T follicular helper cell (primary cell): ENCODE measurements around the gene POLR3A.

ENCODE experiments used
- DNase-seq: peaks from one replicate; pipeline ENCODE4 v3.0.0-alpha.2; 2020; ENCODE audit warnings: low read depth

POLR3A gene

DNA sequence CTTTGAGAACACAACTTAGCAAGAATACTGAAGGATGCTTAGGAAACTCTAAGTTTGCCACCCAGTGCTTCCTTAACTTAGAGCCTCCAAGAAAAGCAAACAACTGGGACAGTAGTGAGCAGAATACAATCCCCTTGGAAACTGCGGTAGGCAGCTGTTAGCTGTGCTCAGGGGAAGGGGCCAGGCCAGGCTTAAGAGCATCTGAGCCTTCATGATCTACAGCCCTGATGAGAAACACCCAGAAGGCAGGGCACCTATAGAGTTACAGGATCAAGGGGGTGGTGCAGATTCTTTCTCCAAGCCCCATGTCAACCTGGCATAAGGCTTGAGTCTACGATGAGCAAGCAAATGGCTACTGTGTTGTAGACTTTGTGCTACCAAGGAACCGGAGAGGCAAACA lies 51.4 kb downstream of the POLR3A start:
- DNase-seq, result no peak

DNA sequence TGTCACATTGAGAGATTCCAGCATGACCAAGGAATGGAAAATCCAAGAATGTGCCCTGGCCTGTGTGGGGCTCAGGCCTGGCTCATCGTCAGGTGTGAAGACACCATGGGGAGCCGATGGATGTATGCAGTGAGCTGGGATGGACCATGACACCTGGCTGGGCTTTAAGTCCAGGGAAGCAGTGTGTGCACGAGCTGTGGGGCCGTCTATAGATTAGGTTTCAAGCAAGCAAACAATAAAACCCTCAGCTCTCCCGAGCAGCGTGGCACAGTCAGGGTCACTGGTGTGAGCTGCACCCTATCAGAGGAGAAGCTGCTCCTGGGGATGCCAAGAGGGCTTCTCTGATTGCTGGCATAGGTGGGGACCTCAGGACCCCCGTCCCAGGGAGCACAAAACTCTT lies 52.3 kb downstream of the POLR3A start:
- DNase-seq, result no peak

- DNase-seq, result no peak
Observed at GRCh38 chr10:77975086-77975666, 54.1 kb downstream of the POLR3A start.

- no peak for DNase-seq
Observed at GRCh38 chr10:77974396-77975074, 54.8 kb downstream of the POLR3A start.

GRCh38 chr10:77973276-77973675 lies 56.0 kb downstream of the POLR3A start:
- DNase-seq, result no peak

- no peak for DNase-seq
Observed at GRCh38 chr10:77972148-77972547, 57.2 kb downstream of the POLR3A start.

- DNase-seq, result no peak
Observed at GRCh38 chr10:77971804-77972144, 57.5 kb downstream of the POLR3A start.

- DNase-seq, result no peak
Observed at GRCh38 chr10:77970869-77971803, 58.2 kb downstream of the POLR3A start.

GRCh38 chr10:77969114-77969513 lies 60.2 kb downstream of the POLR3A start:
- no peak for DNase-seq

- DNase-seq, result no peak
Observed at GRCh38 chr10:77967611-77968022, 61.7 kb downstream of the POLR3A start.

- DNase-seq, result no peak
Observed at GRCh38 chr10:77965294-77965693, 64.0 kb downstream of the POLR3A start.

- no peak for DNase-seq
Observed at GRCh38 chr10:77964811-77965210, 64.5 kb downstream of the POLR3A start.

GRCh38 chr10:77963901-77964300 lies 65.4 kb downstream of the POLR3A start:
- no peak for DNase-seq

DNA sequence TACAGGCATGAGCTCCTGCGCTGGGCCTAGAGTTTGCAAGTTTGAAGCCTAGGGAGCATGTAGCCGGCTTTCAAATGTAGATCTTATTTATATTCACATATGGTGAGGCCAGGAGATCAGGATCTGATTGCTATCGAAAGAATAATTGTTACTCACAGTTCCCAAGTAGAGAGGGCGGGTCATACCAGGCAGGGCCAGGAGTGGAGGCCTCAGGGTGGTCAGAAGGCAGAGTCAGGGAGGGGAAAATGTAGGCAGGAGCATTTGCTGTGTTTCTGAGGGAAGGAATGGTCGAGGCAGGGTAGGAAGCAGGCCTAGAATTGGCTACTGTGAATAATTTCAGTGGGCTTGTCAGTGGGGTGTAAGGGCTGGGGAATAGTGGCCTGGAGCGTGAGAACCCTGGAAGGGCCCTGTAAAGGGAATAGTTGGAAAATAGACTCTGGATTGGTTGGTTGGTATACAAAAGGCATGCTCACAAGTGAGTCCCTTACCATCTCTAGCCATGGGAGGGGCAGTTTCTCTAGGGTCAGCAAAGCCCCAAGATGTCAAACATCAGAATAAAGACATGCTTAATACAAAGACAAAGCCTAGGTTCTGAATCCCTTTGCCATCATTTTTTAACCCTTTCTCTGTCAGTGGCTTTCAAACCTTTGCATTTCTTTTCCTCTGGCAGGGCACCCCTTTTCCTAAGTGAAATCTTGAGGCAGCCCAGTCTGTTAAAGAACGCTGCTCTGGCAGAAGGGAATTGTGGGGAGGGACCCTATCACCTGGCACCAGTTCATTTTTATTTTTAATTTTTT lies 66.8 kb downstream of the POLR3A start:
- DNase-seq, result no peak

- no peak for DNase-seq
Observed at GRCh38 chr10:77961668-77962067, 67.6 kb downstream of the POLR3A start.

GRCh38 chr10:77960829-77961329 lies 68.4 kb downstream of the POLR3A start:
- DNase-seq, result no peak

DNA sequence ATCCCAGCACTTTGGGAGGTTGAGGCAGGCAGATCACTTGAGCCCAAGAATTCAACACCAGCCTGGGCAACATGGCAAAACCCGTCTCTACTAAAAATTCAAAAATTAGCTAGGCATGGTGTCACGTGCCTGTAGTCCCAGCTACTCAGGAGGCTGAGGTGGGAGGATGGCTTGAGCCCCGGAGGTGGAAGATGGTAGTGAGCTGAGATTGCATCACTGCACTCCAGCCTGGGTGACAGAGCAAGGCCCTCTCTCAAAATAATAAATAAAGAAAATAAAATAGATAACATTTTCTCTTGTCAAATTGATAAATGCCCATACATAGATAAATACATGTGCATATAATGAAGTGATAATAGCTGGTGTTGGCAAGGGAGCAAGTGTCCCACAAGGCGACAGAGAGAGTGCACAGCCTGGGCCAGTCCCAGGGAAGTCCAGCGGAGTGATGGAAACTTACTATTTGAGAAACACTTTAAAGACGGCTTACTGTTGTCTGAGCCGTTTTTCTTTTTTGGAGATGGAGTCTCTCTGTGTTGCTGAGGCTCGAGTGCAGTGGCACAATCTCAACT lies 69.3 kb downstream of the POLR3A start:
- no peak for DNase-seq

GRCh38 chr10:77959384-77959783 lies 69.9 kb downstream of the POLR3A start:
- DNase-seq, result no peak

- no peak for DNase-seq
Observed at GRCh38 chr10:77955136-77955535, 74.2 kb downstream of the POLR3A start.

GRCh38 chr10:77949167-77949566 lies 80.1 kb downstream of the POLR3A start:
- no peak for DNase-seq

GRCh38 chr10:77946084-77946483 lies 83.2 kb downstream of the POLR3A start:
- DNase-seq, result no peak

DNA sequence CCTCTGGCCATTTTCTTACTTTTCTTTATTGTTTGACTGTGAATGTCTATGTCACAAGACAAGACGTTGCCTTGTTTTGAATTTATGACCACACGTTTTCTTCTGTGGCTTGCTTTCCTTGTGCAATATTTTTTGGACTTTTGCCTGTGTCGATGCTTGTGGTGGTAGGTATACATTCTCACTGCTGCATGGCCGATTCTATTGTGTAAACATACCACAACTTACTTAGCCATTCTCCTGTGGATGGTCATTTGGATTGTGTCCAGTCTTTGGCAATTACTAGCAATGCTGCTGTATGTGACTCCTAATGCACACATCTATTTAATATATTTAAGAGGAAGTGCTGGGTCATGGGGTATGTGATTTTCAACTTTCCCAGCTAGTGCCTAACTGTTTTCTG lies 84.8 kb downstream of the POLR3A start:
- DNase-seq, result no peak
